ENCODE data around the gene ZNF600.
"Not testable (repeated sequence)": the region's sequence is repeated elsewhere in the genome, so short reads cannot be mapped to it uniquely, and the experiment has no call there.

ZNF600 gene

GRCh38 chr19:52724701-52725514 is 61.7 kb downstream of the ZNF600 start:
- Mint-ChIP-seq H3K27me3 (no peaks in the 10 kb centered on the region), H3K4me1 (no peaks in the 10 kb centered on the region), H3K9me3 (peaks cover 14 to 27% of the 10 kb centered on the region in 2 donors), H3K27ac (peak overlapping the region in 1 of 2 donors; percentile 13), H3K4me3 (no peak overlapping the region)
- no peak for DNase-seq
- ATAC-seq: no peak

DNA sequence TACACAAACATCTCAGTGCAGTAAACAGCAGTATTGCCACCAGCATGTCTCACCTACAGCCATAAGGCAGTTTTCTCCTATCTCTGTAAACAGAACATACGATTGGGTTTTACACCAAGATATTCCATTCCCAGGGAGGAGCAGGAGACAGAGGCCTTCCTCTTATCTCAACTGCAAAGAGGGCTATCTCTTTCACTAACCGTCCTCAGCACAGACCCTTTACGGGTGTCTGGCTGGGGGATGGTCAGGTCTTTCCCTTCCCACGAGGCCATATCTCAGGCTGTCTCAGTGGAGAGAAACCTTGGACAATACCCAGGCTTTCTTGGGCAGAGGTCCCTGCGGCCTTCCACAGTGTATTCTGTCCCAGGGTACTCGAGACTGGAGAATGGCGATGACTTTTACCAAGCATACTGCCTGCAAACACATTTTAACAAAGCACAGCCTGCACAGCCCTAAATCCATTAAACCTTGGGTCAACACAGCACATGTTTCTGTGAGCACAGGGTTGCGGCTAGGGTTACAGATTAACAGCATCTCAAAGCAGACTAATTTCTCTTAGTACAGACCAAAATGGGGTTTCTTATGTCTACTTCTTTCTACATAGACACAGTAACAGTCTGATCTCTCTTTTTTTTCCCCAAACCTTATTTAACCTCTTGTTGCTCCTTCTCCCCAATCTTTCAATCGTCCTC is 62.5 kb downstream of the ZNF600 start:
- peaks cover 22 to 27% of the 10 kb centered on the region in 2 donors for H3K9me3 Mint-ChIP-seq
- not testable (repeated sequence) for ATAC-seq, H3K4me1 Mint-ChIP-seq, DNase-seq, H3K27ac Mint-ChIP-seq, H3K4me3 Mint-ChIP-seq, H3K27me3 Mint-ChIP-seq

DNA sequence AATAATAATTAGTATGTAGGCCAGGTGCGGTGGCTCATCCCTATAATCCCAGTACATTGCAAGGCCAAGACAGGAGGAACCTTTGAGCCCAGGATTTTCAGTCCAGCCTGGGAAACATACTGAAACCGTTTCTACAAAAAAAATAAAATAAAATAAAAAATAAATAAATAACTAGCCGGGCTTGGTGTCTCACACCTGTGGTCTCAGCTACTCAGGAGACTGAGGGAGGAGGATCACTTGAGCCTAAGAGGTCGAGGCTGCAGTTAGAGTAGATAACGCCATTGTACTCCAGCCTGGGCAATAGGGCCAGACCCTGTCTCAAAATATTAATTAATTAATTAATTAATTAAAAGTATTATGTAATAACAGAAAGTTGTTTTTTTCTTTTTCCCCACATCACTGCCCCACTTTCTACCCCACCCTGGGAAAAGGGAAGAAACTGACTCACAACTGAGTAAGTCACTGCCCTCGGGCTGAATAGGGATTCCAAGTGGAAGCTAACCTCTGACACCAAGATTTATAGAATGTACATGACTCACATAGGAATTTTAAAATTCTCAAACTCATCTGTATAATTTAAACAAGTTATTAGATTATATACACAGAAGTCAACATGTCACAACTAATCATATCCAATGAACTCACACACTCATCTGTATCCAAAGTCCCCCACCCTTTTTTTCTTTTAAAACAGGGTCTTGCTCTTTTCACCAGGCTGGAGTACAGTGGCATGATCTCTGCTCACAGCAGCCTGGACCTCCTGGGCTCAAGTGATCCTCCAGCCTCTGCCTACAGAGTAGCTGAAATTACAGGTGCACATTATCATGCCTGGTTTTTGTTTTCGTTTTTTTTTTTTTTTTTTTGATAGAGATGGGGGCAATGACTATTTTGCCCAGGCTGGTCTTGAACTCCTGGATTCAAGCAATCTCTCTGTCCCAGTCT is 64.3 kb downstream of the ZNF600 start:
- H3K27ac Mint-ChIP-seq: no peak overlapping the region
- H3K4me3 Mint-ChIP-seq: no peak overlapping the region
- no peak for ATAC-seq
- no peak for DNase-seq
- H3K4me1 Mint-ChIP-seq: no peaks in the 10 kb centered on the region
- H3K9me3 Mint-ChIP-seq: peaks cover 24 to 27% of the 10 kb centered on the region in 2 donors
- no peaks in the 10 kb centered on the region for H3K27me3 Mint-ChIP-seq

DNA sequence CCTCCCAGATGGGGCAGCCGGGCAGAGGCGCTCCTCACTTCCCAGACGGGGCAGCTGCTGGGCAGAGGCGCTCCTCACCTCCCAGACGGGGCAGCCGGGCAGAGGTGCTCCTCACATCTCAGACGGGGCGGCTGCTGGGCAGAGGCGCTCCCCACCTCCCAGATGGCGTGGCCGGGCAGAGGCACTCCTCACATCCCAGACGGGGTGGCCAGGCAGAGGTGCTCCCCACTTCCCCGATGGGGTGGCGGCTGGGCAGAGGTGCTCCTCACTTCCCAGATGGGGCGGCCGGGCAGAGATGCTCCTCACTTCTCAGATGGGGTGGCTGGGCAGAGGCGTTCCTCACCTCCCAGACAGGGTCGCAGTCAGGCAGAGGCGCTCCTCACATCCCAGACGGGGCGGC is 66.0 kb downstream of the ZNF600 start:
- H3K4me3 Mint-ChIP-seq, ATAC-seq, H3K27me3 Mint-ChIP-seq, H3K27ac Mint-ChIP-seq, DNase-seq: not testable (repeated sequence)
- H3K9me3 Mint-ChIP-seq: peaks cover 27 to 29% of the 10 kb centered on the region in 2 donors
- peaks cover 13% of the 10 kb centered on the region for H3K4me1 Mint-ChIP-seq

DNA sequence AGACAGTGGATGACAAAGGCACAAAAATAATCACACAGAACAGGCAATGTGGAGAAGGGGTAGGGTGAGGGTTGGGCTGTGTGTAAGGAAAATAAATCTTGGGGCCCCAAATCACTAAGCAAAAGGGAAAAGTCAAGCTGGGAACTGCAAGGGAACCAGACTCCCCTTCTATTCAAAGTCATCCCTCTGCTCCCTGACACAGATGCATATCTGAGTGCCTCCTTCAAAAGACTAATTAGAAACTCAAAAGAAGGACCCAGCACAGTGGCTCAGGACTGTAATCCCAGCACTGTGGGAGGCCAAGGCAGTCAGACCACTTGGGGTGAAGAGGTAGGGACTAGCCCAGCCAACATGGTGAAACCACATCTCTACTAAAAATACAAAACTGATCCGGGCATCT is 70.1 kb downstream of the ZNF600 start:
- Mint-ChIP-seq H3K4me1 (peaks cover 16% of the 10 kb centered on the region), H3K4me3 (no peak overlapping the region), H3K27ac (peak overlapping the region in 1 of 2 donors; percentile 91), H3K9me3 (peaks cover 7 to 22% of the 10 kb centered on the region in 2 donors), H3K27me3 (no peaks in the 10 kb centered on the region)
- DNase-seq (no peak), ATAC-seq (no peak)

DNA sequence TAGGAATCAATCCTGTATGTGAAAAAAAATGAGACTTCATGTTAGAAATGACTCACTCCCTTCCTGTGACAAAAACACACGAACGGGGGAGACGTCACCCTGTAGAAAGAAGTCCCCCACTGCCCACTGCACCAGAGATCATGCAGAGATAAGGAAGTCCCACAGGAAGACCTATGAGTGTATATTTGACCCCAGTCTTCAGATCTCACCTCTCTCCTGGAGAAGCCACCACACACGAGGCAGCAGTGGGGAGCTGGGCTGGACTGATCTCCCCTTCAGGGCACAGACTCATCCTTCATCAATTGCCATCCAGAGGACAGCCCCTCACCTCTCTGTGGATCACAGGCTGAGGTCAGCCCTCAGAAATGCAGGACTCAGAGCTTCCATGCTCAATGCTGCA is 70.7 kb downstream of the ZNF600 start:
- ATAC-seq (peak; percentile 72), DNase-seq (peak; percentile 8 to 18)
- Mint-ChIP-seq H3K4me3 (peak overlapping the region in 1 of 2 donors; percentile 11), H3K9me3 (peaks cover 9 to 26% of the 10 kb centered on the region in 2 donors), H3K27ac (peak overlapping the region in 1 of 2 donors; percentile 91), H3K4me1 (peaks cover 16% of the 10 kb centered on the region)
- not testable (repeated sequence) for H3K27me3 Mint-ChIP-seq

DNA sequence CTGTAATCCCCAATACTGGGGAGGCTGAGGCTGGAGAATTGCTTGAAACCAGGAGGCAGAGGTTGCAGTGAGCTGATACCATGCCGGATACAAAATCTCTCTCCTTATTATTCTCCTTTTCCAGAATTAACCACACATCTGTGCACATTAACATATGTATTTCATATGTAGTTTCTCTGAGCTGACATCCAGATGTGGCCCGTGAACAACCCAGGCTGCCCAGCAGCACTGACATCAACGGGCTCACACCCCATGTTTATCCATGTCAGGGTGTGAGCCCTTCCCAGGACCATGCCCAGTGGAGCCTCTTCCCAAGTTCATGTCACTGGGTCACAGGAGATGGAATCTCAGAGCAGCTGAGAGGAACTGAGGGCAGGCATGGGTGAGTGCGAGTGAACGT is 71.3 kb downstream of the ZNF600 start:
- H3K27ac Mint-ChIP-seq, H3K4me3 Mint-ChIP-seq, ATAC-seq, DNase-seq, H3K27me3 Mint-ChIP-seq: not testable (repeated sequence)
- Mint-ChIP-seq H3K4me1 (peaks cover 16% of the 10 kb centered on the region), H3K9me3 (peaks cover 9 to 26% of the 10 kb centered on the region in 2 donors)
